GM19397 (cell line): ENCODE data around the gene SELENOP.

ENCODE experiments used
- ATAC-seq: cut with Tn5 transposase; IDR thresholded peaks from one replicate; pipeline ENCODE4 v1.9.1; 2021; ENCODE audit warnings: mild to moderate bottlenecking, moderate library complexity; ENCODE audit not compliant: unreplicated experiment

The SELENOP gene

DNA sequence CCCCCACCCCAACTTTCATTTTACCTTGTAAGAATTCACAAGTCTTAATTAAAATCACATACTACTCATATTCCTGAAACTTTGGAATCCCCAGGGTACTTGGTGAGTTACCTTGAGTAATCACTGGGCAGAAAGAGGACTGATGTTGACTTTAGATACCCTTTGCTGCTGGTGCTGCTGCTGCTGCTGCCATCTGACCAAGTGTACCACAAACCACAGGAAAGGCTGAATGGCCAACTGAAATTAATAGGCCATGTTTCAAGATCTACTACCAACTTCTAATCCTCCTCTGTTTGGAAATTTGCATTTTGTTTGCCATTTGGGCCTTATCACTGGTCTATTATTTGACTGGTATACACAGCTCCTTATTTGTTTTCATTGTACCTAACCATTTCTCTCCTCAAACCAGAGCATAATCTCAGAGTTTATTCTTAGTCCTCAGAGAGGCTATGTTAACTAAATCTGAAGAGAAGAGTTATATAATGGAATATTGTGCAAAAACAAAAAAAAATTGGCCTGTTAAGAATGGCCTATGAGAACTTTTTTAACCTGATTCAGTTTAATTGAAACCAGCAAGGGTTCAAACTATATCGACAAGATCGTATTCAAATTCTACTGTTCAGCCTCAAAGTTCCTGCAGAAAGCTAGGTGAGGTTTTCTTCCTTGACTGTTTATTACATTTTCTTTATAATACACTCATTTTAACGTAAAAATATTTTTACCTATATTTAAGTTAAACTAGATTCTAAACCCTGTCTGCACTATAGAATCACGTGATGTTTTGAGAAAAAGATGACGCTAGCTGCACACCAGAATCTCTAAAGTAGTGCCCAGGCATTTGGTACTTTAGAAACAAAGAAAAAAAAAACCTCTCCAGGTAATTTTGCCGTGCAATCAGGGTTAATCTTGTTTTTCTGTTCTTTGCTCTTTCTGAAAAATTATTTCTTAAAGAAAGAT is 13.1 kb downstream of the SELENOP start:
- ATAC-seq = no peak

DNA sequence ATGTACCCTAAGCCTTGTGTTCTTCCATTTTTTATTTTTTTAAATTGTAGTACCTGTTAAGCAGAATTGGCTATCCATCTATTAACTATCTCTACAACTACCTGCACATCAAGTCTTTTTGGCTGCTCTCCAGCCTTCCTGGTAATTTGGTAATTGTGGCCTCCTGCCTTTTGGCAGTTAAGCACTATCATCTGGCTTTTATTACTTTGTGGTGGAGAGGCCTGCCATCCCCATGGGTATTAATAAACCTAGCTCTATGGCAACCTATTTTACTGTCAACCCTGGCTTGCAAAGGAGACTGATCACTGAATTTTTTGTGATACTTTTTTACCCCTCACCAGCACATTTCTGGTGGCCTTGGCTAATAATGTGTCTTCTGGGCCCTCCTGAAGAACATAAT is 20.5 kb downstream of the SELENOP start:
- ATAC-seq = no peak

DNA sequence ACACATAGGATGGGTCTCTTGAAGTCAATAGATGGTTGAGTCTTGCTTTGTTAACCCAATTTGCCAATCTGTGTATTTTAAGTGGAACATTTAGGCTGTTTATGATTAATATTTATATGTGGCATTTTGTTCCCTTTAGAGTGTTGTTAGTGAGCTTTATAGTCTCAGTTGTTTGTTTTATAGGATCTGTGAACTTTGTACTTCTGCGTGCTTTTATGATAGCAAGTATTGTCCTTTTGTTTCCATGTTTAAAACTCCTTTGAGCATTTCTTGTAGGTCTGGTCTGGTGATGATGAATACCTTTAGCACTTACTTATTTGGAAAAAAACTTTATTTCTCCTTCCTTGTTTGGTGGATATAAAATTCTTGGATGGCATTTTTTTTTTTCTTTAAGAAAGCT is 23.8 kb downstream of the SELENOP start:
- ATAC-seq = no peak

GRCh38 chr5:42787073-42787472 is 24.6 kb downstream of the SELENOP start:
- ATAC-seq = no peak

DNA sequence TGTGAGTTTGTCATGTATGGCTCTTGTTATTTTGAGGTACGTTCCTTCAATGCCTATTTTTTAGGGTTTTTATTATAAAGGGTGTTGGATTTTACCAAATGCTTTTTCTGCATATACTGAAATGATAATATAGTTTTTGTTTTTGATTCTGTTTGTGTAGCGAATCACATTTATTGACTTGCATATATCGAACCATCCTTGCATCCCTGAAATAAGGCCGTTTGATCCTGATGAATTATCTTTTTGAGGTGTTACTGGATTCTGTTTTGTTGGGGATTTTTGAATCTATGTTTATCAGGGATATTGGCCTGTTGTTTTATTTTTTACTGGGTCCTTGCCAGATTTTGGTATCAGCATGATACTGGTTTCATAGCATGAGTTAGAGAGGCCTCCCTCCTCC is 25.9 kb downstream of the SELENOP start:
- ATAC-seq = no peak

- ATAC-seq = no peak
These were observed 27.6 kb downstream of the SELENOP start for GRCh38 chr5:42784132-42784531.

DNA sequence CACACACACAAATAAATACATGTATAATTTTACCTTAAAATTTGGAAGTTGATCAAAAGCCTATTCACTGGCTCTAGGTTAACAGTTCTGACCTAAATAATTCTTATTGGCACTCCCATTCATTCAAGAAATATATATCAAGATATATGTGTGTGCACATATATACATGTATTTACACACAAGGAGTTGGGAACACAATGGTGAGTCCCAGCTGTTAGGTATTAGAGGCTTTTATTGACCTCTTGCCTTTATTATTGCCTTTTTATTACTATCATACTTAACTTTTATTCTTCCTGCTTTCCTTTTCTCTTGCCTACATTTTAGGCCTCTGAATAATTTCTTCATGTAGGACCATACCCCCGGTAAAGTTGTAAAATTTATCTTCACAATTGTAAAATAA is 30.1 kb downstream of the SELENOP start:
- no peak for ATAC-seq

DNA sequence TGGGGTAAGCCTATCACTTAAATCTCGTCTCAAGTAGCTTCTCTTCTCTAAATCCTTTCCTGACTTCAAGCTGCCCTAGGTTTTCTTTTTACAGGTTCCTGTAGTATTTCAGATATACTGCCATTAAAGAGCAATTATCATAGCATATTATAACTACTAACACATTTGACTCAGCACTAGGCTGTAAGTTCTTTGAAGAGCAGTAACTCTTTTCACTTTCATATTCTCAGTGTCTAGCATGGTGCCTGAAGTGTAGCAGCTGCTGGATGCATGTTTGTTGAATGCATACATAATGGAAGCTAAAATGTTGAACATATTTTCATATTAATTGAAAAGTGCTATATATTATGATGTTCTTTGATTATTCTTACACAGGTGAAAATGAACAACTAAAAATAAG is 32.6 kb downstream of the SELENOP start:
- no peak for ATAC-seq

GRCh38 chr5:42772265-42772993 is 39.3 kb downstream of the SELENOP start:
- no peak for ATAC-seq

- no peak for ATAC-seq
These were observed 41.7 kb downstream of the SELENOP start for GRCh38 chr5:42770003-42770402.

DNA sequence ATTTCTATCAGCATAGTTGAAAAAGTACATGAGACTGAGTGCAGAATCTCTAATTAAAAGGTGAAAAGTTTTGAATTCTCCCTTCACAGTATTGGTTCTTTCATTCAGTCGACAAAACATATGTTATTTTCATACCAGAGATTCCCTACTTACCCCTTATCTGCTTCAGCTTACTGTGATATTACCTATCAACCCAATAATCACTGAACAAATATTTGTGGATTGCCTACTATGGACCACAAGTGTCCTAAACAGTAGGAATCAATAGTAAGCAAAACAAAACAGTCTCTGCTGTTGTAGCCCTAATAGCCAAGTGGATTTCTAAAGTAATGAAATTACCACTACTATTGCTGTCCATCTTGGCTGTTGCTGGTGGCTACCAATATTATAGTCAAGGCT is 43.6 kb downstream of the SELENOP start:
- ATAC-seq = no peak

GRCh38 chr5:42767491-42768105 is 44.1 kb downstream of the SELENOP start:
- ATAC-seq = no peak

- ATAC-seq = no peak
These were observed 49.9 kb downstream of the SELENOP start for GRCh38 chr5:42761791-42762190.

- ATAC-seq = no peak
These were observed 51.3 kb downstream of the SELENOP start for GRCh38 chr5:42760426-42760825.

GRCh38 chr5:42759456-42759855 is 52.2 kb downstream of the SELENOP start:
- no peak for ATAC-seq

DNA sequence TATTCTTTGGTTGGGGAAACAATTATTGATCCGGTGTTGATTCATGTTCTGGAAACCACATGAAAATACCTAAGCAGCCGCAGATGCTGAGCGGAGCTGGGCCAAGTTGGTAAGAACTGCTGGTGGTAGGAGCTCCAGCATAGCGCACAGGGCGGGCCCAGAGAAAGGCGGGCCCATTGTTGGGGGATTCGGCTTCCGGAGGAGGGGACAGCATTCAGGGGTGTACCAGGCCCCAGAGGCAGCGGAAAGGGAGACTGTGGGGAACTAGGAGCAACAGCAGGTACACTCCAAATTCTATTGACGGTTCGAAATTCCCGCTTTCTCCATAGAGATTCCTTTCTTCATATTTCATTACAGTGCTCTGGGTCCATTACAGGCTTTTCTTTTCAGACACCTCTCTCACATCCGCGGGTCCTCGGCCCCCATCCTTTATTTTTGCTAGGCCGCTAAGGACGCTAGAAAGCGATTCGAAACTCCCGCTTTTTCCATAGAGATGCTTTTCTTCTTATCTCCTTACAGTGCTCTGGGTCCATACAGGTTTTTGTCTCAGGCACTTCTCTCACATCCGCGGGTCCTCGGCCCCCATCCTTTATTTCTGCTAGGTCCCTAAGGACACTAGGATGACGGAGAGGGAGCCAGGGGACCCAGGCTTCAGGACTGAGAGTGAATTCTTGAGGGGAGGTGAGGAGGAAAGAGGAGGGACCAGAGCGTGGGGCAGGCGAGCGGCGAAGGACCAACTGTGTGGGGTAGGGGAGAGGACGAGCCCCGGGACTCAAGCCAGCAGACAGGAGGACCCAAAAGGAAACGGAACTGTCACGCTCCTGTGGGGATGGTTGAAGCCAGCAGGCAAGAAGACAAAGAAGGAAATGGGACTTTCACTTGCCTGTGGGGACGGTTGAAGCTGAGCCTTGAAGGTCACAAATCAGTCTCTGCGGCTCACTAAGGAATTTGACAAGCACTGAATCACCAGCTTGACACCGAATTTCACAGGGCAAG is 54.8 kb downstream of the SELENOP start, which contains the start of gene CCDC152:
CCDC152 (plus strand) TSS at position 213 of the 996 bp plus-strand sequence. CDS start 2,304 bp downstream, outside the sequence.
- ATAC-seq = peak; percentile 89

DNA sequence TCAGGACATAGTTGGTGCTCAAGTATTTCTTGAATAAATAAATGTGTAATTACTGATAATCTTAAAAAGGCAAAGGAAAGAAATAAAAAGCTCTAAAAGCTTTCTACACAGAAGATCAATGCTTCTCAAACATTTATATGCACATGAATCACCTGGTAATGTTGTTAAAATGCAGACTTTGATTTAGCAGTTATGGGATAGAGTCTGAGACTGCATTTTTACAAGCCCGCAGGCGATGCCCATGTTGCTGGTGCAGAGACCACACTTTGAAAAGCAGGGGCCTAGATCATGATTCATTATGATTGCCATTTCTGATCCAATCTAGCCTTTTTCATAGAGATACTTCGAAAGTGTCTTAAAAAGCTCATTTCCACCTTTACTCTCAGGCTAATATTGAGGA is 58.6 kb downstream of the SELENOP start:
- ATAC-seq = no peak

DNA sequence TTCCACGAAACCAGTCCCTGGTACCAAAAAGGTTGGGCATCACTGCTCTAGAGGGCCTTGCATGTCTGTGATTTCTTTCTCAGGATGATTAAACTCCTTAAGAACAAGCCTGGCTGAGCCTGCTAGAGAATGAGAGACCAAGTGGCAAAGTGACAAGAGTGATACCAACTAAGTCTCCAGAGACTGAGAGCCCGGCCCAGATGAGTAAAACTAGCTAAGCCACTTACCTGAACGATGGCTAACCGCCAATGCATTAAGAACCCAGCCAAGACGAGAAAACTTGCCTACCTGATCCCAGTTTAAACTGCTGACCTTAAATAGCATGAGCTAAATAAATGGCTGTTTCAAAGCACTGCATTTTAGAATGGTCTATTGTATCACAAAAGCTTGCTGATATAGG is 60.6 kb downstream of the SELENOP start:
- no peak for ATAC-seq

DNA sequence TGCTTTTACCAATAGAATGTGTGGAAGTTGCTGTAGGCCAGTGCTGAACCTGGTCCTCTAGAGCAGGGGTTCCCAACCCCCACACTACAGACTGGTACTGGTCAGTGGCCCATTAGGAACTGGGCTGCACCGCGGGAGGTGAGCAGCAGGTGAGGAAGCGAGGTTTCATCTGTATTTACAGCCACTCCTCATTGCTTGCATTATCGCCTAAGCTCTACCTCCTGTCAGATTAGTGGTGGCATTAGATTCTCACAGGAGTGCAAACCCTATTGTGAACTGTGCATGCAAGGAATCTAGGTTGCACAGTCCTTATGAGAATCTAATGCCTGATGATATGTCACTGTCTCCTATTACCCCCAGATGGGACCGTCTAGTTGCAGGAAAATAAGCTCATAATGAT is 61.2 kb downstream of the SELENOP start:
- no peak for ATAC-seq
